Measurements from ENCODE around the gene EFL1.
A peak's percentile ranks its signal among the peaks of the same experiment; 100 is the strongest.

The EFL1 gene

DNA sequence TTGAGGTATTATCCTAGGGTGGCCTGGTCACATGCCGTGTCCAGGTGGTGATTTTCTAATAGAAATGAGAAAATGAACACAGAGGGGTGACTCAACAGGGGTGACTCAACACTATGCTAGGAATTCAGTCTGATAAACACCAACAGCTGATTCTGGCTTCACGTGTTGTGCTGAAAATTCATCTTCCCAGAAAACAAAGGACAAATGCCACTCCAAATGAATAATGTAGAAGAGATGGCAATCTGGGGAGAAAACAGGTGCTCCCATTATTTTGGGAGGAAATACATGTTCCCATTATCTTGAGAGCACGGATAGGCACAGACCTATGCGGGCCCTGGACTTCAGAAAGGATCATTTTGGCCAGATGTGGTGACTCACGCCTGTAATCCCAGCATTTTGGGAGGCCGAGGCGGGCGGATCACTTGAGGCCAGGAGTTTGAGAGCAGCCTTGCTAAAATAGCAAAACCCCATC lies 115.5 kb downstream of the EFL1 start:
- H3K27me3 Mint-ChIP-seq (ENCODE audit: low read depth, poor library complexity): no peaks in the 10 kb centered on the region
- no peak overlapping the region for H3K4me3 Mint-ChIP-seq
- H3K4me1 Mint-ChIP-seq: no peaks in the 10 kb centered on the region
- H3K36me3 Mint-ChIP-seq (ENCODE audit: low read depth): peaks cover 40% of the 10 kb centered on the region
- no peaks in the 10 kb centered on the region for H3K9me3 Mint-ChIP-seq
- DNase-seq: no peak
- TF ChIP-seq CTCF (IDR thresholded peaks at IDR 0.05): no peak
- H3K27ac Mint-ChIP-seq: no peak overlapping the region

- Mint-ChIP-seq H3K36me3 (ENCODE audit: low read depth) (peaks cover 35% of the 10 kb centered on the region), H3K27me3 (ENCODE audit: low read depth, poor library complexity) (no peaks in the 10 kb centered on the region), H3K4me1 (no peaks in the 10 kb centered on the region), H3K4me3 (no peak overlapping the region), H3K9me3 (no peaks in the 10 kb centered on the region), H3K27ac (no peak overlapping the region)
- no peak for TF ChIP-seq CTCF (IDR thresholded peaks at IDR 0.05)
- DNase-seq: no peak
Measured at GRCh38 chr15:82146576-82146975, 116.0 kb downstream of the EFL1 start.

- no peaks in the 10 kb centered on the region for H3K9me3 Mint-ChIP-seq
- no peak for DNase-seq
- peaks cover 14% of the 10 kb centered on the region for H3K4me1 Mint-ChIP-seq
- H3K4me3 Mint-ChIP-seq: no peak overlapping the region
- H3K36me3 Mint-ChIP-seq (ENCODE audit: low read depth): peaks cover 17% of the 10 kb centered on the region
- H3K27me3 Mint-ChIP-seq (ENCODE audit: low read depth, poor library complexity): no peaks in the 10 kb centered on the region
- no peak for TF ChIP-seq CTCF (IDR thresholded peaks at IDR 0.05)
- H3K27ac Mint-ChIP-seq: no peak overlapping the region
Measured at GRCh38 chr15:82143390-82144385, 118.8 kb downstream of the EFL1 start.

DNA sequence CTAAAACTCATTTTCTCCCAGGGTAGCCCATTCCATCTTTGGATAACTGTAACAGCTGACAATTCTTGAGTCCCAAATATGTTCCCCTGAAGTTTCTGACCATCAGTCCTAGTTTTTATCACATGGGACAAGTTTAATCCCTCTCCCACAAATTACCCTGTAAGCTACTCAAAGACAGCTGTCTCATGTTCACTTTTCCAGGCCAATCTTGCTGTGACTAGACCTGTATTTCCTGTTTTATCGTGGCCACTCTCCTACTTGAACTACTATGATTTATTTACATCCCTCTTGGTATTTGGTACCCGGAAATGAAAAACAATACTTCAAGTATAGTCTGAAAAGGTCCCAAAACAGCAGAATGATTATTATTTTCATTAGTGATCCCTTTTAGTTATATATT lies 121.6 kb downstream of the EFL1 start:
- peaks cover 11% of the 10 kb centered on the region for H3K36me3 Mint-ChIP-seq (ENCODE audit: low read depth)
- no peak for DNase-seq
- TF ChIP-seq CTCF (IDR thresholded peaks at IDR 0.05): no peak
- no peak overlapping the region for H3K27ac Mint-ChIP-seq
- H3K4me1 Mint-ChIP-seq: peaks cover 17% of the 10 kb centered on the region
- H3K4me3 Mint-ChIP-seq: no peak overlapping the region
- H3K27me3 Mint-ChIP-seq (ENCODE audit: low read depth, poor library complexity): no peaks in the 10 kb centered on the region
- no peaks in the 10 kb centered on the region for H3K9me3 Mint-ChIP-seq

GRCh38 chr15:82139823-82140268 lies 122.7 kb downstream of the EFL1 start:
- no peak overlapping the region for H3K27ac Mint-ChIP-seq
- peak; percentile 78 for TF ChIP-seq CTCF (IDR thresholded peaks at IDR 0.05)
- H3K4me1 Mint-ChIP-seq: peaks cover 17% of the 10 kb centered on the region
- no peak overlapping the region for H3K4me3 Mint-ChIP-seq
- H3K9me3 Mint-ChIP-seq: no peaks in the 10 kb centered on the region
- no peaks in the 10 kb centered on the region for H3K27me3 Mint-ChIP-seq (ENCODE audit: low read depth, poor library complexity)
- H3K36me3 Mint-ChIP-seq (ENCODE audit: low read depth): peaks cover 17% of the 10 kb centered on the region
- DNase-seq: no peak
